Ramos (cell line): ENCODE measurements around the gene ARHGAP24.
"Not testable (repeated sequence)": the region's sequence is repeated elsewhere in the genome, so short reads cannot be mapped to it uniquely, and the experiment has no call there.

Experiments
- in situ Hi-C: fragments of 300-500 bp; cut with MboI; formaldehyde crosslinking; loops from one replicate; pipeline ENCODE4 v1.14.3; 2022; ENCODE audit warnings: low sequenced_read_pairs; ENCODE audit not compliant: unreplicated experiment

The ARHGAP24 gene

GRCh38 chr4:86019906-86020305 lies 545.0 kb downstream of the ARHGAP24 start:
- in situ Hi-C loops = no loop called here

GRCh38 chr4:86021671-86022070 lies 546.7 kb downstream of the ARHGAP24 start:
- in situ Hi-C loops = not testable (repeated sequence)

GRCh38 chr4:86026720-86027119 lies 551.8 kb downstream of the ARHGAP24 start:
- in situ Hi-C loops = no loop called here

GRCh38 chr4:86031927-86032326 lies 557.0 kb downstream of the ARHGAP24 start:
- in situ Hi-C loops = no loop called here

GRCh38 chr4:86032476-86033022 lies 557.6 kb downstream of the ARHGAP24 start:
- in situ Hi-C loops = no loop called here

GRCh38 chr4:86033171-86033570 lies 558.2 kb downstream of the ARHGAP24 start:
- in situ Hi-C loops = no loop called here

- in situ Hi-C loops = no loop called here
These were observed 559.7 kb downstream of the ARHGAP24 start for GRCh38 chr4:86034616-86035015.

- in situ Hi-C loops = no loop called here
These were observed 560.7 kb downstream of the ARHGAP24 start for GRCh38 chr4:86035688-86036087.

- in situ Hi-C loops = no loop called here
These were observed 561.8 kb downstream of the ARHGAP24 start for GRCh38 chr4:86036736-86037135.

- in situ Hi-C loops = no loop called here
These were observed 563.1 kb downstream of the ARHGAP24 start for GRCh38 chr4:86038037-86038436.

- in situ Hi-C loops = loop anchor here (10.0 kb wide), 1 partner anchor 899 kb away; no protein-coding TSS in a partner anchor
These were observed 569.0 kb downstream of the ARHGAP24 start for GRCh38 chr4:86043755-86044592.

- in situ Hi-C loops = loop anchor here (10.0 kb wide), 1 partner anchor 900 kb away; no protein-coding TSS in a partner anchor
These were observed 569.6 kb downstream of the ARHGAP24 start for GRCh38 chr4:86044593-86044985.

GRCh38 chr4:86048426-86048825 lies 573.5 kb downstream of the ARHGAP24 start:
- in situ Hi-C loops = loop anchor here (10.0 kb wide), 1 partner anchor 904 kb away; no protein-coding TSS in a partner anchor

- in situ Hi-C loops = no loop called here
These were observed 575.5 kb downstream of the ARHGAP24 start for GRCh38 chr4:86050496-86050895.
